Upper lobe of left lung (tissue), 6 donors: ENCODE measurements around the gene BMP7. TPM values are rescaled to one million over a fixed set of nuclear protein-coding genes. Genes with fewer than 3 reads are reported as not detected.

ENCODE experiments used
- ATAC-seq, 2 donors: fragments of 200-7000 bp; cut with Tn5 transposase; one replicate each; pipeline ENCODE4 v1.9.1; 2022; ENCODE audit warnings: mild to moderate bottlenecking in 2 of 2, moderate library complexity in 2 of 2; ENCODE audit not compliant: low FRiP score in 2 of 2
- DNase-seq, 2 donors: peaks; one replicate each; pipeline ENCODE4 v3.0.0-alpha.2; 2019 to 2020
- H3K27ac ChIP-seq, 4 donors: fragments of 200-600 bp; sonication (generic); one replicate each; pipeline ENCODE4 v1.5.1; 2016 to 2019
- H3K27me3 ChIP-seq, 4 donors: fragments of 200-600 bp; sonication (generic); one replicate each; pipeline ENCODE4 v1.5.1; 2017 to 2019
- H3K36me3 ChIP-seq, 4 donors: fragments of 200-600 bp; sonication (generic); one replicate each; pipeline ENCODE4 v1.5.1; 2016 to 2019
- H3K4me1 ChIP-seq, 4 donors: fragments of 200-600 bp; sonication (generic); one replicate each; pipeline ENCODE4 v1.5.1; 2018 to 2019
- H3K4me3 ChIP-seq, 4 donors: fragments of 200-600 bp; sonication (generic); one replicate each; pipeline ENCODE4 v1.5.1; 2017 to 2019; ENCODE audit warnings: mild to moderate bottlenecking in 2 of 4, moderate library complexity in 1 of 4
- H3K9me3 ChIP-seq, 4 donors: fragments of 200-600 bp; sonication (generic); one replicate each; pipeline ENCODE4 v1.5.1; 2018 to 2019
- EP300 ChIP-seq, 4 donors: sonication (generic); formaldehyde crosslinking; IDR thresholded peaks; one replicate each; pipeline ENCODE4 v1.5.1; 2017; ENCODE audit warnings: antibody characterized with exemption in 4 of 4, control low read depth in 2 of 4
- POLR2A ChIP-seq, 4 donors: fragments of 450-650 bp; IDR thresholded peaks; one replicate each; pipeline ENCODE4 v1.5.1; 2016 to 2017; ENCODE audit warnings: antibody characterized with exemption in 4 of 4, mild to moderate bottlenecking in 2 of 4
- POLR2AphosphoS5 ChIP-seq, 2 donors: sonication (generic); formaldehyde crosslinking; IDR thresholded peaks; one replicate each; pipeline ENCODE4 v1.5.1; 2017; ENCODE audit warnings: antibody characterized with exemption in 2 of 2
- WGBS, 2 donors: methylation state at CpG; one replicate each; pipeline ENCODE4 v1.1.5; 2017 to 2018; 5-methylcytosine and 5-hydroxymethylcytosine counted together
- total RNA-seq, 6 donors: library from RNA; depleted of rRNA in 4 of 6; stranded (reverse); fragments of >200 nt in 4 of 6; gene quantifications; one replicate each; pipeline versions ENCODE4 v1.1.0 to v1.2.1, GENCODE V29; 2016 to 2021
- TF ChIP-seq, protein P1 (sequence below), 6 experiments: fragments of 450-650 bp in 4 of 6; fragments of 200-600 bp in 2 of 6; sonication (generic) in 2 of 6; IDR thresholded peaks; one replicate each; pipeline ENCODE4 v1.5.1; 2016 to 2019; ENCODE audit warnings: antibody characterized with exemption in 6 of 6
- donor health status: DM: no; HTN: no; CAD: no; lungs with moderate emphysema.
- donor health status: DM: no; HTN: yes; CAD: no; lungs with severe emphysema.

Gene BMP7
- total RNA-seq, 6 donors from 2014 or later: 0.30 to 4.0 (median 2.6) TPM; not detected in 1

DNA sequence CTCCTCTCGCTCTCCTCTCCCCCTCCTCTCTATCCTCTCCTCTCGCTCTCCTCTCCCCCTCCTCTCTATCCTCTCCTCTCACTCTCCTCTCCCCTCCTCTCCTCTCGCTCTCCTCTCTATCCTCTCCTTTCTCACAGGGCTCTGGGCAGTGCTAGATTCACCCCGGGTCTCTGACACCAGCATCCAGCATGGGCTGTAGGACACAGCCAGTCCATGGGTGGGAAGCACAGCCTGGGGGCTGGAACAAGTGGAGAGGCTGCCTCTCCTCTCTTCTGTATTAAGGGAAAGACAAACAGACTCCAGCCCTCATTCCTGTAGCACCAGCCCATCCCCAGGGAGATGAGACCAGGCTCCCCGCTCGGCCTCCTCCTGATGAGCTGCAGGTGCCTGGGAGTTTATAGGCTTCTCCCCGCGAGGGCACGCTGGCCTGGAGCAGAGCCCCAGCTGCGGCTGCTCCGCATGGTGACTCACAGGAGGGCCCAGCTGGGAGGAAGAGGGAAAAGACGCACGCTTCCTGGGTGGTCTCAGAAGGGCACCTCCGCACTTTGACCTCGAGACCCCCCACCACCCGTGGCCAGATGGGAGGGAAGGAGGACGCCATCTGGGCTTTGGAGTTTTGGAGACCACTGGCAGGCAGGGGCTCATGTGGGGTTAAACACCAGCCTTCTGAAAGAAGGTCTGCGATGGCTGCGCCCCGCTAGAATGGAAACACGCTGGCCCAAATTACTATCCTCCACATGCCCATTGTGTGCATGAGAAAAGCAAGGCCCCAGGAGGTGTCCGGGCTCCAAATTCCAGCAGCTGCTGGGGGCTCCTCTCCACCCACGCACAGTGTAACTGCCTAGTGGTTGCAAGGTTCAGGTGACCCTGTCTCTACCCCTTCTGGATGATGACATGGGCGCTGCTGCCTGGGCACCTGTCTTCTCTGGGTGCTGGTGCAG lies 68.0 kb downstream of the BMP7 start:
- 61 to 65% methylated on average over 12 to 22 of the region's 24 CpGs for WGBS, 2 donors
- DNase-seq (no peak), ATAC-seq (no peak)
- no peak overlapping the region for H3K4me3 ChIP-seq
- H3K27me3 ChIP-seq: no peaks in the 10 kb centered on the region
- H3K9me3 ChIP-seq: no peaks in the 10 kb centered on the region
- no peak overlapping the region for H3K27ac ChIP-seq
- H3K4me1 ChIP-seq: no peaks in the 10 kb centered on the region
- H3K36me3 ChIP-seq: no peaks in the 10 kb centered on the region
- TF ChIP-seq, protein P1, sequence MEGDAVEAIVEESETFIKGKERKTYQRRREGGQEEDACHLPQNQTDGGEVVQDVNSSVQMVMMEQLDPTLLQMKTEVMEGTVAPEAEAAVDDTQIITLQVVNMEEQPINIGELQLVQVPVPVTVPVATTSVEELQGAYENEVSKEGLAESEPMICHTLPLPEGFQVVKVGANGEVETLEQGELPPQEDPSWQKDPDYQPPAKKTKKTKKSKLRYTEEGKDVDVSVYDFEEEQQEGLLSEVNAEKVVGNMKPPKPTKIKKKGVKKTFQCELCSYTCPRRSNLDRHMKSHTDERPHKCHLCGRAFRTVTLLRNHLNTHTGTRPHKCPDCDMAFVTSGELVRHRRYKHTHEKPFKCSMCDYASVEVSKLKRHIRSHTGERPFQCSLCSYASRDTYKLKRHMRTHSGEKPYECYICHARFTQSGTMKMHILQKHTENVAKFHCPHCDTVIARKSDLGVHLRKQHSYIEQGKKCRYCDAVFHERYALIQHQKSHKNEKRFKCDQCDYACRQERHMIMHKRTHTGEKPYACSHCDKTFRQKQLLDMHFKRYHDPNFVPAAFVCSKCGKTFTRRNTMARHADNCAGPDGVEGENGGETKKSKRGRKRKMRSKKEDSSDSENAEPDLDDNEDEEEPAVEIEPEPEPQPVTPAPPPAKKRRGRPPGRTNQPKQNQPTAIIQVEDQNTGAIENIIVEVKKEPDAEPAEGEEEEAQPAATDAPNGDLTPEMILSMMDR (IDR thresholded peaks at IDR 0.05): no peak
- TF ChIP-seq POLR2AphosphoS5 (IDR thresholded peaks at IDR 0.05) (no peak), POLR2A (IDR thresholded peaks at IDR 0.05) (no peak), EP300 (IDR thresholded peaks at IDR 0.05) (no peak)

DNA sequence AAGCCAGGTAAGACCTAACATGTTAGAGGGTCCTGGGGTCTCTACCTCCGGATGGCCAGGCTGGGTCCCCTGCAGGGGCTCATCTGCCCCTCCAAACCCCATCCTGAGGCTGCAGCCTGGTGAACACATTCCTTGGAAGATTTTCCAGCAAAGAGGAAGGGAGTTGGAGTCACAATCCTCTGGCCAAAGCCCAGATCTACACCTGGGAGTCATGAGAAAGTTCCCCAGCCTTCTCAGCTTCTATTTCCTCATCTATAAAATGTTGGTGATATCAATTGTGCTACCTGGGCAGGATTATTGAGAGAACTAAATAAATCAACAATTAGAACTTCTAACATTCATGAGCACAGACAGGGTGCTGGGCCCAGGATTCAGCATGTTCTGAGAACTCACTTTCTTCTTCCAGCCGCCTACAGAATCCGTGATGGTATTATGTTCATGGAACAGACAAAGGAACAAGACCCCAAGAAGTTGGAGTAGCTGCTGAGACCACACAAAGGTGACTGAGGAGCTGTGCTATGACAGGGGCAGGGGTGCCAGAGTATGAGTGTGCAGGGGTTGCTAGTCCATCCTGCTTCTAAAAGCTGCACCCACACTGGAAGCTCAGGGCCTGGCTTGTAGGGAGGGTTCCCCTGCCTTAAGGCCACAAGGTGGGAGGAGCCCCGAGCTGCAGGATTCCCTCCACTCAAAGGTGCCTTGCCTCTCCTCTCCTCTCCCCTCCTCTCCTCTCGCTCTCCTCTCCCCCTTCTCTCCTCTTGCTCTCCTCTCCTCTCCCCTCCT lies 68.9 kb downstream of the BMP7 start:
- no peaks in the 10 kb centered on the region for H3K36me3 ChIP-seq
- no peak overlapping the region for H3K27ac ChIP-seq
- 72 to 74% methylated on average over 5 of the region's 5 CpGs for WGBS, 2 donors
- no peak for TF ChIP-seq POLR2AphosphoS5 (IDR thresholded peaks at IDR 0.05)
- TF ChIP-seq, protein P1 (IDR thresholded peaks at IDR 0.05): no peak
- H3K4me1 ChIP-seq: no peaks in the 10 kb centered on the region
- DNase-seq (no peak), ATAC-seq (no peak)
- H3K27me3 ChIP-seq: no peaks in the 10 kb centered on the region
- H3K4me3 ChIP-seq: no peak overlapping the region
- no peaks in the 10 kb centered on the region for H3K9me3 ChIP-seq

DNA sequence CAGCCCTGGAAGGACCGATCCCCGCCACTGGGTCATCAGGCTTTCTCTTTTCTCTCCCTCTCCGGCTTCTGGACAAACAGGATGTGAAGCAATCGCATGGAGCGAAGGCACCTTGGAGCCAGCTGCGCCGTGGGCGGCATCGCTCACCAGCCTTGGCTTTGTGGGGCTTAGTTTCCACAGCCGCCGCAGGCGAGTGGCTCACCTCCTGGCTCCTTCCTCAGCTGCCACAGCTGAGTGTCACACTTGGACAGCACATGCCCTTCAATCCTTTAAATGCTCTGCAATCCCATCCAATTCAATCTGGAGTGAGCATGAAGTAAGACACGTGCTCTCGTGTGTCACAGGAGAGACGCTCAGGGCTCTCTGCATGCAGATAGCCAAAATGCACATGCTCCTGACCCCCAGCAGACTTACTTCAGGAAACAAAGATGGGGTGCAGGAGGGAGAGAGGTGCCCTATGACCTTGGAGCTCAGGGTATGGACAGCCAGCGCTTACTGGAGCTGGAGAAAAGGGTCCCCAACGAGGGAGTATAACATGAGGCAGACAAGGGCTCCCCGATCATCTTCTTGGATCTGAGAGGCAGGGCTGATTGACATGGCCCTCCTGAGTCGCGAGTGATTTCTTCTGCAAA lies 70.9 kb downstream of the BMP7 start:
- 69 to 74% methylated on average over 17 to 20 of the region's 20 CpGs for WGBS, 2 donors
- Histone ChIP-seq H3K9me3 (no peaks in the 10 kb centered on the region), H3K27me3 (no peaks in the 10 kb centered on the region), H3K4me1 (no peaks in the 10 kb centered on the region), H3K36me3 (no peaks in the 10 kb centered on the region), H3K4me3 (no peak overlapping the region), H3K27ac (no peak overlapping the region)
- peak in 1 of 2 donors; percentile 34 for TF ChIP-seq POLR2AphosphoS5 (IDR thresholded peaks at IDR 0.05)
- TF ChIP-seq EP300 (IDR thresholded peaks at IDR 0.05): no peak
- TF ChIP-seq, protein P1 (IDR thresholded peaks at IDR 0.05): no peak
- TF ChIP-seq POLR2A (IDR thresholded peaks at IDR 0.05): no peak
- DNase-seq (peak in 1 of 2 donors; percentile 79), ATAC-seq (peak in 1 of 2 donors; percentile 29)

DNA sequence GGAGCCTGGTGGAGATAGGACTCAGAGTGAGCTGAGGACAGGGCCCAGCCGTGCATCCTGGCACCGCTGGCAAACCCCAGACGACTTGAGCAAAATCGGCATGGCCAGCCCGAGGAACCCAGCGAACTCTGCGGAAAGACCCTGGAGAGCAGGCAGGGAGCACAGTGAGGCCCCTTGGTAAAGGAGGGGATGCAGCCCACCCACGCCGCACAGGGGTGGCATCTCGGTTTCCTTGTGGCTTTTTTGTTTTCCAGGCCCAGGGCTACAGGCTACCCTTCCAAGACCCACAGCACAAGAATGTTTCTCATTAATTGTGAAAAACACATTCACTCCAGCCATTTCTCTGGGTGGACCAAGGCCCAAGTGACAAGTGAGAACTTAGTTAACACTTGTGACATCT lies 71.4 kb downstream of the BMP7 start:
- H3K4me3 ChIP-seq: no peak overlapping the region
- no peaks in the 10 kb centered on the region for H3K4me1 ChIP-seq
- H3K9me3 ChIP-seq: no peaks in the 10 kb centered on the region
- TF ChIP-seq EP300 (IDR thresholded peaks at IDR 0.05) (no peak), POLR2AphosphoS5 (IDR thresholded peaks at IDR 0.05) (no peak), POLR2A (IDR thresholded peaks at IDR 0.05) (no peak)
- TF ChIP-seq, protein P1 (IDR thresholded peaks at IDR 0.05): no peak
- no peaks in the 10 kb centered on the region for H3K36me3 ChIP-seq
- no peaks in the 10 kb centered on the region for H3K27me3 ChIP-seq
- no peak for ATAC-seq
- 82 to 91% methylated on average over 7 to 10 of the region's 10 CpGs for WGBS, 2 donors
- no peak overlapping the region for H3K27ac ChIP-seq
- DNase-seq: no peak
